ENCODE data around the gene HAS3.

Gene HAS3

GRCh38 chr16:69157196-69157595 lies 51.7 kb downstream of the HAS3 start:
- no peak for DNase-seq

- DNase-seq = no peak
Measured at GRCh38 chr16:69160192-69160591, 54.7 kb downstream of the HAS3 start.

DNA sequence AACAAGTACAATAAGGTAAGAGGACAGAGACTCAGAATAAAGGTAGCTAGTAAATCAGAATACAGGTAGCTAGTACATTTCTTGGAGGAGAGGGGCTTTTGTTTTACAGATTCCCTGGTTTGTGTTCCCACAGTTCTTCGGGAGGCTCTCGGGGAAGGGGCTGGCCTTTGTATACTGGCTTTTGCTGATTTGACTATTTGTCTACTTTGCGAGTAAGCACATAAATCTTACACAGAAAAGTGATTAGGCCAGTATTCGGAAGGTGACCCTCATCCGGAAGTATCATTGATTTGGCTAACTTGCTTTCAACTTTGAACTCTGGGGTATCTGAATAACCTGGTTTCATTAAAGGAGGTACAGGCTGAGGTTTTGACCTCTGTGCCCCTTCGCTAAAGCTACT lies 60.1 kb downstream of the HAS3 start:
- no peak for DNase-seq

GRCh38 chr16:69166221-69166833 lies 60.9 kb downstream of the HAS3 start:
- peak; percentile 39 for DNase-seq

GRCh38 chr16:69166946-69167930 lies 61.8 kb downstream of the HAS3 start:
- DNase-seq = no peak
